BE2C (cell line): Measurements from ENCODE around the gene FOXN3.

Experiments
- DNase-seq: peaks from one replicate; pipeline ENCODE4 v3.0.0-alpha.2; 2020
- H3K27me3 ChIP-seq: fragments of 250-450 bp; sonication (Bioruptor Pico); 2 replicates; pipeline ENCODE4 v1.5.1; 2020; ENCODE audit warnings: mild to moderate bottlenecking
- H3K36me3 ChIP-seq: fragments of 250-450 bp; sonication (Bioruptor Pico); 2 replicates; pipeline ENCODE4 v1.5.1; 2020; ENCODE audit warnings: mild to moderate bottlenecking
- H3K4me1 ChIP-seq: fragments of 250-450 bp; sonication (Bioruptor Pico); 2 replicates; pipeline ENCODE4 v1.5.1; 2020
- H3K4me3 ChIP-seq: 2 replicates; pipeline ENCODE4 v1.5.1; 2011; ENCODE audit warnings: low read depth, low read length
- H3K9me3 ChIP-seq: fragments of 250-450 bp; sonication (Bioruptor Pico); 2 replicates; pipeline ENCODE4 v1.5.1; 2020
- TF ChIP-seq, protein P1 (sequence below): IDR thresholded peaks from 2 replicates; pipeline ENCODE4 v1.5.1; 2012; ENCODE audit warnings: mild to moderate bottlenecking, low read depth, low read length

FOXN3 gene

DNA sequence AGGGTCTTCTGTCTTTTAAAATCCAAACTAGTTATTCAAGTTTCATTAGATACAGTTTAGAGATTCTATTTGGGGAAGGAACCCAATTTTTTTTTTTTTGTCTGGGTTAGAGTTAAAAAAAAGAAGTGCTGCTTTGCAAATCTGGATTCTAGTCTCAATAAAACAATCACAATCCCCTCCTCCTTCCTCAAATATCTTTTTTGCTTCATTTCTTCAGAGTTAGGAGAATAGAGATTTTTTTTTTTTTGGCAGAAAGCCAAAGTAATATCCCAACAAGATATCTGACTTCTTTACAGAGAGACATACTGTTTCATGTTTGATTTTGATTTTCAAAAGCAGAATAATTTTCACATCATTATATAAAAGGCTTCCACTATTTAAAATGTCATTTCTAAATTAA lies 201.9 kb downstream of the FOXN3 start:
- H3K27me3 ChIP-seq, result no peaks in the 10 kb centered on the region
- no peaks in the 10 kb centered on the region for H3K9me3 ChIP-seq
- H3K4me3 ChIP-seq, result no peak overlapping the region
- TF ChIP-seq, protein P1, sequence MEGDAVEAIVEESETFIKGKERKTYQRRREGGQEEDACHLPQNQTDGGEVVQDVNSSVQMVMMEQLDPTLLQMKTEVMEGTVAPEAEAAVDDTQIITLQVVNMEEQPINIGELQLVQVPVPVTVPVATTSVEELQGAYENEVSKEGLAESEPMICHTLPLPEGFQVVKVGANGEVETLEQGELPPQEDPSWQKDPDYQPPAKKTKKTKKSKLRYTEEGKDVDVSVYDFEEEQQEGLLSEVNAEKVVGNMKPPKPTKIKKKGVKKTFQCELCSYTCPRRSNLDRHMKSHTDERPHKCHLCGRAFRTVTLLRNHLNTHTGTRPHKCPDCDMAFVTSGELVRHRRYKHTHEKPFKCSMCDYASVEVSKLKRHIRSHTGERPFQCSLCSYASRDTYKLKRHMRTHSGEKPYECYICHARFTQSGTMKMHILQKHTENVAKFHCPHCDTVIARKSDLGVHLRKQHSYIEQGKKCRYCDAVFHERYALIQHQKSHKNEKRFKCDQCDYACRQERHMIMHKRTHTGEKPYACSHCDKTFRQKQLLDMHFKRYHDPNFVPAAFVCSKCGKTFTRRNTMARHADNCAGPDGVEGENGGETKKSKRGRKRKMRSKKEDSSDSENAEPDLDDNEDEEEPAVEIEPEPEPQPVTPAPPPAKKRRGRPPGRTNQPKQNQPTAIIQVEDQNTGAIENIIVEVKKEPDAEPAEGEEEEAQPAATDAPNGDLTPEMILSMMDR, result no peak
- DNase-seq, result no peak
- peaks cover 44% of the 10 kb centered on the region for H3K4me1 ChIP-seq
- H3K36me3 ChIP-seq, result no peaks in the 10 kb centered on the region

DNA sequence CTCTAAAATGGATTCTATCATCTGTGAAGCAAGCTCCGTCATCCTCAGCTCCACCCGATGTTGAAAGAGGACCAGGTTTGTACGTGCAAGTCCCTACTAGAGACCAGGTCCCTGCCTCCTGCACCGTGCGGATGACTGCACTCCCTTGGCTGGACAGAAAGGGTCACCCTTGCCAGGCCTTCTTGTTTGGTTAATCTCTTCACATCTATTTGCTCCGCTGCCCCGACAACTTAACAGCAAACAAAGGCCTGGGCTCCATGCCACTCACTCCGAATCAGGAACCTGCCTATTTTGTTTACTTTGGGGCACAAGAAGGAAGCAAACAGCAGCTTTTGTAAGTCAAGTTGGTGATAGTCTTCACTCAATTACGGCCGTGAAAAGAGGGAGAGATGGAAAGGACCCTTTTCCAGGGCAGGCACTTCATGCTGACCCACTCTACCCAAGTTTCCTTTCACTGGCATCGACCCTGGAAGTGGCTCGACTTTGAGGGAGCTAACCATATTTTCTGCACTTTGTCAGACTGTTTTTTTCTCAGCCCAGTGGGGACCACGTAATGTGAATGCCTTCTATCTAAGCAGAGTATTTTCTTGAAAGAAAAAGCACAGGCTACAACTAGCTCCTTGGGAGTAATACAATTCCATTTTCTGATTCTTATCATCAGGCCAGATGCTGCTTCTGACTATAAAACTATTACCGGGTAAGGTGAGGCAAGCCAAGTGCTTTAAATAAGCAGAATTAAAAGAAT lies 202.6 kb downstream of the FOXN3 start:
- DNase-seq, result peak; percentile 57
- TF ChIP-seq, protein P1, result peak; percentile 34; the same call in 1 of the 2 replicates
- no peaks in the 10 kb centered on the region for H3K36me3 ChIP-seq

DNA sequence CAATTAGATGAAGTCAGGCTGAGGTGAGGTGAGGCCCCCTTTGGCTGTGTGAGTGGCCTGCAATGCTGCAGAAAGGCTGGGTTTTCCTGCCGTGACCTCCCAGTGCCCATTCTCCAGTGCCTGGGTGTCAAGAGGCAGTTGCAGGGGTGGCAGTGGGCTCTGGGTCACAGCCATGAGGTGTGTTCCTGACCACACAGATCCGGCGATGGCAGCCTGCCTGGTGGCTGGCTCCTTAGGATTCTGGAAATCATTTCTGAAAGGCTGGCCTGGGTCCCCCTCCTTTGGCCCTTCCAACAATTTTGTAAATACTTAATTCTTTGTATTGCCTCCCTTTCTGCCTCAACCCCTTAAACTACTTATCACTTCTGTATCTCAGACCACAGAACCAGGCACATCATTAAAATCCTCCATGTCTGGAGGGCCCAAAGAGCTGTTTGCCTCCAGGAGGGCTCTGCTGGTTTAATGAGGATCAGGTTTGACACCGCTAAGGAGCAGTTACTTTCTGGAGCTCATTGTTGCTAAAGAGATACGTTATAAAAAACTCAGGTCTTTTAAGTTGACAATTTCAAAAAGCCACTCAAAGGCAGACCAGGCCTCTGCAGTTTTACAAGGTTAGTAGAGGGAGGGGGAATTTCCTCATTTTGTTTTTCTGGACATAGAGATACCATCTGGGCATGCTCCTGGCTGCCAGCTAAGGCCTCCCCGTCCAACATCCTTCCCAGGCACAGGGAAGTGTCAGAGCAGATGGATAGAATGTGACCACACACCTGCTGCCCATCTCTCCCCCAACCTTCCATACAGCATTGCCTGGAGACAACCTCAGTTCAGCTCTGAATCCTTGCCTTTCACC lies 204.4 kb downstream of the FOXN3 start:
- Histone ChIP-seq H3K9me3 (no peaks in the 10 kb centered on the region), H3K27me3 (no peaks in the 10 kb centered on the region), H3K4me3 (no peak overlapping the region), H3K4me1 (peaks cover 57% of the 10 kb centered on the region), H3K36me3 (no peaks in the 10 kb centered on the region)
- TF ChIP-seq, protein P1, result no peak
- peak; percentile 65 for DNase-seq

More for the DNA sequence above, 202.6 kb downstream of the FOXN3 start:
- H3K4me3 ChIP-seq, result no peak overlapping the region
- H3K4me1 ChIP-seq, result peaks cover 44% of the 10 kb centered on the region
- no peaks in the 10 kb centered on the region for H3K27me3 ChIP-seq
- no peaks in the 10 kb centered on the region for H3K9me3 ChIP-seq

DNA sequence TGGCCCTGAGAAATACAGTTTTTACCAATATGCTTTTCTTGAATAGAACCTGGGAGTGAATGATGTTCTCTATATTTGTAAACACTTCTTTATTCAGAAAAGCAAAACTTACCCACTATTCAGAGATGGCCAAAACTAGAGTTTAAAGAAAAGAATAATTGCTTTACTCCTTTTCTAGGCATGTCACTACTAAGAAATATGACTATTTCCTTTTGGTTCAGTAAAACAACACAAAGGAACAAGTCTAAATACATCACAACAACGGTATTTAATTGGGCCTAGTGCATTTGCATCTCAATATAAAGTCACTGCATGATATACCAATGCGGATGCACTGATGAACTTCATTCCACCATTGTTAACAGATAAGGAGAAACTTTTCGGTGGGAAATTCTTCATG lies 207.5 kb downstream of the FOXN3 start:
- H3K36me3 ChIP-seq, result no peaks in the 10 kb centered on the region
- no peak overlapping the region for H3K4me3 ChIP-seq
- no peak for DNase-seq
- peaks cover 50% of the 10 kb centered on the region for H3K4me1 ChIP-seq
- no peaks in the 10 kb centered on the region for H3K9me3 ChIP-seq
- TF ChIP-seq, protein P1, result no peak
- no peaks in the 10 kb centered on the region for H3K27me3 ChIP-seq

DNA sequence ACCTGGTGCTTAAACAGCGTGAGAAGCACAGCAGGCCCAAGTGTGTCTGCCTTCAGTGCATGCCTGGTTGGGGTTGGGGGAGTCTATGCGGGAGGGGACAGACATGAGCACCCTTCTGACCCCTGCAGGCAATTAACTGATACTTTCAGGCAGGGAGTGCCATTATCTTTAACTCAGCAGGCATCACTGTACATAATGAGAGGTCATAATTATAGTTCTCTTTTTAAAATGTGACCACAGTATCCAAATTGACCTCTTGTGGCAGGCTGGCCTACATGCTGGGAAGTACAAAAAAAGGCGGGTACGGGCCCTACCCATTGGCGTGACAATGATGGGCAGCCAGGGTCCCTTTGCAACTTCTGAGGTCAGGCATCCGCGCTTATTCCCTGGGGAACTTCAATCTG lies 209.1 kb downstream of the FOXN3 start:
- H3K4me1 ChIP-seq, result peaks cover 33% of the 10 kb centered on the region
- TF ChIP-seq, protein P1, result no peak; the same call in 1 of the 2 replicates
- no peaks in the 10 kb centered on the region for H3K9me3 ChIP-seq
- no peak for DNase-seq
- H3K4me3 ChIP-seq, result no peak overlapping the region
- no peaks in the 10 kb centered on the region; the same call in 1 of the 2 replicates for H3K36me3 ChIP-seq
- no peaks in the 10 kb centered on the region for H3K27me3 ChIP-seq
